HG02763 (cell line): ENCODE results near the gene NRG4.
"Not testable (repeated sequence)": the region's sequence is repeated elsewhere in the genome, so short reads cannot be mapped to it uniquely, and the experiment has no call there.

Experiments used
- ATAC-seq: cut with Tn5 transposase; IDR thresholded peaks from one replicate; pipeline ENCODE4 v1.9.1; 2021; ENCODE audit warnings: mild to moderate bottlenecking, moderate library complexity; ENCODE audit not compliant: unreplicated experiment

The NRG4 gene

GRCh38 chr15:75928680-75929608 is 83.3 kb downstream of the NRG4 start:
- no peak for ATAC-seq

DNA sequence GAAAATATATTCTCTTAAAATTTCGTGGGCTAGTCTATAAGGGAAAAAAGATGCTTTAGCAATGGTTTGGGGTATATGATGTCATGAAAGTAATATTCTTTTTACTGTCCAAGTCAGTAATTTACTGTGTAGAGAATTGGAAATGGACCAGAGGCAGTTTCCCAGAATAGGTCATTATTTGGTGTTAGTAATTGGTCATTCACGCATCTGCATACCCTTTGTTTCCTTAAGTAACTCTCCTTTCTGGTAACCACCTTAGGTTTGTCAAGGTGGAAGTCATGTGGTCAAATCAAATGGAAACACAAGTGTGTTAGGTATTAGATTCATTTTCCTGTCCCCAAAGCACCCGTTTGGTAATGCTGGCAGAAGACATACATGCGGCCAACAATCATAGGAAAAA is 84.6 kb downstream of the NRG4 start:
- no peak for ATAC-seq

GRCh38 chr15:75926931-75927330 is 85.3 kb downstream of the NRG4 start:
- ATAC-seq: no peak

DNA sequence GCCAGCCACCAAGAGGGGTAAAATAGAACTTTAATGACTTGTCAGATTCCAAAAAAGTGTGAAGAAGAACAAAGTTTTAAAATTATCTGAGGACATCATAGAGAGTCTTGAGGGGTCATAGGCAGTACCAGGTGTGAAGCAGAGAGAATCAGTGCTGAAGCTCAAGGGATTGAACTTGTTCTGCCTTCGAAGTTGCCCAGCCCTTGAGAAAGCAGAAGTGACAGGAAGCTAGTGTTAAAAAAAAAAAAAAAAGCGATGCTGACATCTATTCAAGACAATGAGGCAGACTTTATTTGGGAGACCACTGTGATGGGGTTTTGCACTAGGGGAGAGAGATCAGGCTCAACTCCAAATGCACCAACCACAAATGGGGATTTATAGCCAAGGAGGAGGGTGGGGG is 86.8 kb downstream of the NRG4 start:
- ATAC-seq: no peak

GRCh38 chr15:75924576-75924975 is 87.6 kb downstream of the NRG4 start:
- no peak for ATAC-seq

GRCh38 chr15:75923756-75924155 is 88.5 kb downstream of the NRG4 start:
- no peak for ATAC-seq

DNA sequence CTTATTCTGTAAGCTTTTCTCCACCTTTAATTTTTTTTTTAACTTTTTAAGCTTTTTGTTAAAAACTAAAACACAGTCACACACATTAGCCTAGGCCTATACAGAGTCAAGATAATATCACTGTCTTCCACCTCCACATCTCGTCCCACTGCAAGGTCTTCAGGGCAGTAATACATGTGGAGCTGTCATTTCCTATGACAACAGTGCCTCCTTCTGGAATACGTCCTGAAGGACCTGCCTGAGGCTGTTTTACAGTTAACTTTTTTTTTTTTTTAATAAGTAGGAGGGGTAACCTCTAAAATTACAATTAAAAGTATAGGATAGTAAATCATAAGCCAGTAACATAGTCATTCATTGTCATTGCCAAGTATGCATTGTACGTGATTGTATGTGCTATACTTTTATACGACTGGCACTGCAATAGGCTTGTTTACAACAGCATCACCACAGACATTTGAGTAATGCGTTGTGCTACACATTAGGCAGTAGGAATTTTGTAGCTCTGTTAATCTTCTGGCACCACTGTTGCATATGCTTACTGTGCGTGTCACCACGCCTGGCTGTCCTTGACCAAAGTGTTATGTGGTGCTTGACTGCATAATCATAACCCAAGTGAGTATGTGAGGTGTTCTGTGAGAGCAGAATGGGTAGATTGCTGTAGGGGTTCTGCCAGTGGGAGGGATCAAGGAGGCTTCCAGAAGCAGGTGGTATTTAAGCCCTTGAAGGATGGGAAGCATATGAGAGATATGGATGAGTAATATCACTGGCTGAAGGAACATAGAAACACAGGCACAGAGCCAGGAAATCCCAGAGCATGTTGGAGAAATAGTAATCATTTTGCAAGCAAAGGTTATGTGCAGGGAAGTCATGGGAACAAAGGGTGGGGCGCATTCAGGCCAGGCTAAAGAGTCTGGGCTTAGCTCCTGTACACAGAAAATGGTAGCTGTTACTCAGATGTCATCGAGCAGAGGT is 90.2 kb downstream of the NRG4 start:
- ATAC-seq: no peak

DNA sequence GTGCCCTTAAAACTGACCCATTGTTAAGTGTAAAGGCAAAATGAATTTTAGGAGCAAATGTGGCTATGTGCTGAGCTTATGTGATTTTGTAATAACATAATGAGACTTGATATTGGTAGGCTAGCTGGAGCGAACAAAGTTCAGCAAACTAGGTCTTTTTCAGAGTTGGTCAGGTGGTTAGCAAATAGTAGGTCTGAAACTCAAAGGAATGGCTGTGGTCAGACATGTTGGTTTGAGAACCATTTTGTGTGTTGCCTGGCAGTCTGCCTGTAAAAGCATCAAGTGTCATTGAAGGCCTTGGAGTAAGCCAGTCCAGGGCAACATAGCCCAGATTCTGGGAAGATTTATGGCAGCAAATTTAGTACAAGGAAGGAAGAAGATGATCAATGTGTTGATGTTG is 92.1 kb downstream of the NRG4 start:
- no peak for ATAC-seq

DNA sequence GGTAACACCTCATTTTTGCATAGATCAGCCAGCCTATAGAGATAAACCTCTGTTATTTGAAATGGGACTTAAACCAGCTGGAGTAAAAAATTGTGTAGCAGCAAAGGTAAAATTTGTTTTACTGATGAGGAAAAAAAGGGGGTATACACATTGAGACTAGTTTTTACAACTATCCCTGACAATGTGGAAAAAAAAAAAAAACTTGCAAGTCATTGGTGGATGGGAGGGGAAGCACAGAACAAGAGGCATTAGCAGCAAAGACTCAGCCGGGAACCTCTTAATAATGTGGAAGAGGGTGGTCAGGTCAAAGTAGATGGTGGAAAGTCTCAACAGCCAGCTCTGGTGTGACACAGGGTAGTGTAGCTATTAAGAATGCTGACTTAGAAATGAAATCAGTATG is 94.1 kb downstream of the NRG4 start:
- ATAC-seq: no peak

DNA sequence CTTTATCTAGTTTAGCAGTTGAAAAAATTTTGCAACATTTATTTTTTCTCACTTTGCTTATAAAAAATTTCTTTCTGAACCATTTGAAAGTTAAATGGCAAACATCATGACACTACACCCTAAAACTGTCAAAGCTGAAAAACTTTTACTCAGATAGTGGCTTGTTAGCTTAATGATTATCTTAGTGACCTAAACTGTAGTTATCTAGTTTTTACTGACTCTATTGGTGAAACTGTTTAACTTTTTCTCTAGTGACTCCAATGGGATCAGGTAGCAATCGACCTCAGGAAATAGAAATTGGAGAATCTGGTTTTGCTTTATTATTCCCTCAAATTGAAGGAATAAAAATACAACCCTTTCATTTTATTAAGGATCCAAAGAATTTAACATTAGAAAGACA is 95.2 kb downstream of the NRG4 start:
- ATAC-seq: no peak

DNA sequence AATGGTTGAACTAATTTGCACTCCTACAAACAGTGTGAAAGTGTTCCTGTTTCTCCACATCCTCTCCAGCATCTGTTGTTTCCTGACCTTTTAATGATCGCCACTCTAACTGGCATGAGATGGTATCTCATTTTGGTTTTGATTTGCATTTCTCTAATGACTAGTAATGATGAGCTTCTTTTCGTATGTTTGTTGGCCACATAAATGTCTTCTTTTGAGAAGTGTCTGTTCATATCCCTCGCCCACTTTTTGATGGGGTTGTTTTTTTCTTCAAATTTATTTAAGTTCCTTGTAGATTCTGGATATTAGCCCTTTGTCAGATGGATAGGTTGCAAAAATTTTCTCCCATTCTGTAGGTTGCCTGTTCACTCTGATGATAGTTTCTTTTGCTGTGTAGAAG is 101.9 kb downstream of the NRG4 start:
- ATAC-seq: not testable (repeated sequence)

- ATAC-seq: no peak
Measured at GRCh38 chr15:75905231-75905630, 107.0 kb downstream of the NRG4 start.

- ATAC-seq: peak; percentile 95
Measured at GRCh38 chr15:75903331-75904239, 108.6 kb downstream of the NRG4 start, which contains the start of gene FBXO22. TSS of gene FBXO22 (plus strand) at chr15:75903878. CDS start at chr15:75903964, 86 bp downstream.

DNA sequence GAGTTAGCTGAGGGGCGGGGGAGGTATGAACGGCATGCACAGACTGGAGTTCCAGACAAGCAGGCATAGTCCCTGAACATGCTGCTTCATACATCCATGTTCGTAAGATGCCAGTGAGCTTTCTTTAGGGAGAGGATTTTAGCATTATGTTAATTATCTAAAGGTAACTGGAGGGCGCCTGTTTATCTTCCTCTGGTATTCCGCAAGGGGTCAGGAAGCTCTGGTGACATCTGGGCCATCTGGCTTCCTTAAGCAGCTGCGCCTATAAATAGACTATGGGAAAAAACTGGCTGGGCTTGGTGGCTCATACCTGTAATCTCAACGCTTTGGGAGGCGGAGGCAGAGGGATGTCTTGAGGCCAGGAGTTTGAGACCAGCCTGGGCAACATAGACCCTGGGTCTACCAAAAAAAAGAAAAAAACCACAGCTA is 110.1 kb downstream of the NRG4 start:
- no peak for ATAC-seq

DNA sequence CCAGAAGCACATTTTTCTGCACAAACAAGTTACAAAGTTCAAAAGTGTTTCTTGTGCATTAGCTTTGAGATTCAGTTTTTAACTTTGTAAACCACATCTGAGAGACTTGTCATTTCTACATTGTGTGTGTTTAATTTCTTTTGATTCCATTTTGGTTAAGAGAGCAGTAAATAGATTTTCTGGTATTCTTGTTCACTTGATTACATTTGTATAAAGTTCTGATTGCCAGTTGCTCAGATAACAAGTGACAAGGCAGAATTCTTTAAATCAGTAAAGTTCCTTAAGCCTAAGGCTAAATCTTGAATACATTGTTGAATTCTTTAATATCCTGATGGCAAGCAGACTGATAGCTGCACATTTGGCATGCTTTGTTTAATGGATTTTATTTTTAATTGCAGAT is 111.6 kb downstream of the NRG4 start:
- no peak for ATAC-seq

GRCh38 chr15:75895731-75896130 is 116.5 kb downstream of the NRG4 start:
- no peak for ATAC-seq

GRCh38 chr15:75891895-75892294 is 120.3 kb downstream of the NRG4 start:
- no peak for ATAC-seq
